Peyer's patch (tissue), 4 donors: ENCODE measurements around the gene DMC1. TPM values are rescaled to one million over a fixed set of nuclear protein-coding genes. Genes with fewer than 3 reads are reported as not detected.

Source experiments
- DNase-seq, 3 donors: peaks; one replicate each; pipeline ENCODE4 v3.0.0-alpha.2; 2017 to 2019
- H3K27ac ChIP-seq, 4 donors: fragments of 200-600 bp; sonication (generic); one replicate each; pipeline ENCODE4 v1.5.1; 2016 to 2019
- H3K27me3 ChIP-seq, 2 donors: fragments of 200-600 bp; sonication (generic); one replicate each; pipeline ENCODE4 v1.5.1; 2019
- H3K36me3 ChIP-seq, 3 donors: fragments of 200-600 bp; sonication (generic); one replicate each; pipeline ENCODE4 v1.5.1; 2016 to 2019
- H3K4me1 ChIP-seq, 4 donors: fragments of 200-600 bp; sonication (generic); one replicate each; pipeline ENCODE4 v1.5.1; 2016 to 2019
- H3K4me3 ChIP-seq, 4 donors: fragments of 200-600 bp; sonication (generic); 1 replicate in 3 of 4; 2 replicates in 1 of 4; pipeline ENCODE4 v1.5.1; 2016 to 2019; ENCODE audit warnings: mild to moderate bottlenecking in 1 of 4
- H3K9me3 ChIP-seq, 4 donors: fragments of 200-600 bp; sonication (generic); one replicate each; pipeline ENCODE4 v1.5.1; 2016 to 2019; ENCODE audit warnings: mild to moderate bottlenecking in 1 of 4
- POLR2A ChIP-seq, 2 donors: fragments of 450-650 bp; IDR thresholded peaks; one replicate each; pipeline ENCODE4 v1.5.1; 2017; ENCODE audit warnings: antibody characterized with exemption in 2 of 2, mild to moderate bottlenecking in 2 of 2, moderate library complexity in 2 of 2
- total RNA-seq, 4 donors: library from RNA; depleted of rRNA; stranded (reverse); fragments of >200 nt; gene quantifications; one replicate each; pipeline ENCODE4 v1.1.0, GENCODE V29; 2016
- TF ChIP-seq, protein P1 (sequence below), 6 experiments: fragments of 450-650 bp in 4 of 6; fragments of 200-600 bp in 2 of 6; sonication (generic) in 1 of 6; IDR thresholded peaks; one replicate each; pipeline ENCODE4 v1.5.1; 2017 to 2019; ENCODE audit warnings: antibody characterized with exemption in 6 of 6, mild to moderate bottlenecking in 3 of 6, moderate library complexity in 1 of 6

The DMC1 gene
- total RNA-seq, 4 donors from 2014 or later = 4.2 TPM; not detected in 3

DNA sequence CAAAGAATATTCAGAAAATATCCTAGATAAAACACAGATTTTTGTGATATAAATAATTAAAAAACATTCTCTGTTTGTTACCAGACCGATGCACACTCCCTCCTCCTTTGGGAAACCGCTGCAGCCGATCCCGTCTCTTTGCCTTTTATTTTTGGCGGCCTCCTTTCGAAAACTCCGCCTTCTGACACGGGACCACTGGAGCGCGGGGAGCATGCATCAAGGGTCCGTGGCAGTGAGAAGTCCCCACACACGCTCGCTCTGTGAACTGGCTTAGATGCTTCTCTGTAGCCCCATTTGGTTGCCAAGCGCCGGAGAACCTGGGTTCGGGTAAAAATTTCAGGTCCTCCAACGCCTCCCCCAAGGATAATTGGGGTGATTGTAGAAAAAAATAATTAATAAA is 80.8 kb downstream of the DMC1 start:
- peak in 1 of 3 donors; percentile 28 for DNase-seq
- TF ChIP-seq, protein P1, sequence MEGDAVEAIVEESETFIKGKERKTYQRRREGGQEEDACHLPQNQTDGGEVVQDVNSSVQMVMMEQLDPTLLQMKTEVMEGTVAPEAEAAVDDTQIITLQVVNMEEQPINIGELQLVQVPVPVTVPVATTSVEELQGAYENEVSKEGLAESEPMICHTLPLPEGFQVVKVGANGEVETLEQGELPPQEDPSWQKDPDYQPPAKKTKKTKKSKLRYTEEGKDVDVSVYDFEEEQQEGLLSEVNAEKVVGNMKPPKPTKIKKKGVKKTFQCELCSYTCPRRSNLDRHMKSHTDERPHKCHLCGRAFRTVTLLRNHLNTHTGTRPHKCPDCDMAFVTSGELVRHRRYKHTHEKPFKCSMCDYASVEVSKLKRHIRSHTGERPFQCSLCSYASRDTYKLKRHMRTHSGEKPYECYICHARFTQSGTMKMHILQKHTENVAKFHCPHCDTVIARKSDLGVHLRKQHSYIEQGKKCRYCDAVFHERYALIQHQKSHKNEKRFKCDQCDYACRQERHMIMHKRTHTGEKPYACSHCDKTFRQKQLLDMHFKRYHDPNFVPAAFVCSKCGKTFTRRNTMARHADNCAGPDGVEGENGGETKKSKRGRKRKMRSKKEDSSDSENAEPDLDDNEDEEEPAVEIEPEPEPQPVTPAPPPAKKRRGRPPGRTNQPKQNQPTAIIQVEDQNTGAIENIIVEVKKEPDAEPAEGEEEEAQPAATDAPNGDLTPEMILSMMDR (IDR thresholded peaks at IDR 0.05) = no peak
- TF ChIP-seq POLR2A (IDR thresholded peaks at IDR 0.05) = no peak
- Histone ChIP-seq H3K4me1 (peaks cover 0 to 12% (median 0%) of the 10 kb centered on the region in 4 donors), H3K36me3 (peaks cover 0 to 99% (median 10%) of the 10 kb centered on the region in 3 donors), H3K9me3 (no peaks in the 10 kb centered on the region), H3K27ac (no peak overlapping the region), H3K4me3 (no peak overlapping the region), H3K27me3 (no peaks in the 10 kb centered on the region)

GRCh38 chr22:38487946-38488345 is 82.0 kb downstream of the DMC1 start:
- Histone ChIP-seq H3K27ac (no peak overlapping the region), H3K9me3 (no peaks in the 10 kb centered on the region), H3K36me3 (peaks cover 0 to 99% (median 5%) of the 10 kb centered on the region in 3 donors), H3K4me1 (peaks cover 0 to 12% (median 0%) of the 10 kb centered on the region in 4 donors), H3K4me3 (no peak overlapping the region), H3K27me3 (no peaks in the 10 kb centered on the region)
- DNase-seq = peak in 1 of 3 donors; percentile 16
- TF ChIP-seq, protein P1 (IDR thresholded peaks at IDR 0.05) = no peak
- no peak for TF ChIP-seq POLR2A (IDR thresholded peaks at IDR 0.05)

GRCh38 chr22:38485783-38486182 is 84.2 kb downstream of the DMC1 start:
- Histone ChIP-seq H3K9me3 (no peaks in the 10 kb centered on the region), H3K4me3 (no peak overlapping the region), H3K27me3 (no peaks in the 10 kb centered on the region), H3K27ac (no peak overlapping the region), H3K36me3 (peaks cover 0 to 100% (median 0%) of the 10 kb centered on the region in 3 donors), H3K4me1 (peaks cover 0 to 5% (median 0%) of the 10 kb centered on the region in 4 donors)
- TF ChIP-seq, protein P1 (IDR thresholded peaks at IDR 0.05) = no peak
- no peak for TF ChIP-seq POLR2A (IDR thresholded peaks at IDR 0.05)
- no peak for DNase-seq

GRCh38 chr22:38484244-38484643 is 85.7 kb downstream of the DMC1 start:
- H3K27me3 ChIP-seq = no peaks in the 10 kb centered on the region
- no peaks in the 10 kb centered on the region for H3K9me3 ChIP-seq
- peaks cover 0 to 94% (median 0%) of the 10 kb centered on the region in 3 donors for H3K36me3 ChIP-seq
- H3K27ac ChIP-seq = no peak overlapping the region
- DNase-seq = no peak
- no peak overlapping the region for H3K4me3 ChIP-seq
- no peaks in the 10 kb centered on the region for H3K4me1 ChIP-seq
- TF ChIP-seq, protein P1 (IDR thresholded peaks at IDR 0.05) = no peak
- TF ChIP-seq POLR2A (IDR thresholded peaks at IDR 0.05) = no peak

DNA sequence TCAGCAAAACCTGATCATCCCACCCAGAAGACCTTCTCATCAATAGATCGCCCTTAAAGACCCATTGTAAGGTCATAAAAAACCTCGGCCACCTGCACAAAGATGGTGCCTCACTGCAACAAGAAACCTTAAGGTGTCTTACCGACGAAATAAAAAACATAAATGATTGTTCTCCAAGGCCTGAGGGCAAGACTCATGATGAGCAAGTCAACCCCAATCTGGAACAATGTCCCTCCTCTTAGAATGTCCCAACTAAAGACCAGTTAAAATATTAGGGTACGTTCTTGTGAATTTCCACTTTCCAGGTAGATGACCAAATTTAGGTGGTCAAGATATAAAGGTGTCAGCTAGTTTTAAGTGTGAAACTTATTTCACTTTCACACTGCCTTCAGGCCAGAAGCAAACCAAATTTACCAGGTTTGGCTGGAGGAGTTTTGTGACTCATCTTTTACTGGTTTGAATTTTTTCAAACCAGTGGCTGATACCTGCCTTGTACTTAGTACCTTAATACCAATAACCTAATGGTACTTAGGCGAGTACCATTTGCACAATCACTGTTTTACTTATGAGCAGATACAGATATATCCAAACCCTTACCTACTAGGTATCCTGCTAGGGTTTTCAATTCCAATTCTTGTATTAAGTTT is 87.2 kb downstream of the DMC1 start:
- H3K27ac ChIP-seq = no peak overlapping the region
- H3K9me3 ChIP-seq = no peaks in the 10 kb centered on the region
- H3K36me3 ChIP-seq = peaks cover 0 to 81% (median 0%) of the 10 kb centered on the region in 3 donors
- DNase-seq = no peak
- TF ChIP-seq, protein P1 (IDR thresholded peaks at IDR 0.05) = no peak
- no peak for TF ChIP-seq POLR2A (IDR thresholded peaks at IDR 0.05)
- no peaks in the 10 kb centered on the region for H3K4me1 ChIP-seq
- no peaks in the 10 kb centered on the region for H3K27me3 ChIP-seq
- H3K4me3 ChIP-seq = no peak overlapping the region
